Measurements from ENCODE around the gene TPSG1.
"Not testable (repeated sequence)": the region's sequence is repeated elsewhere in the genome, so short reads cannot be mapped to it uniquely, and the experiment has no call there.

TPSG1 gene

GRCh38 chr16:1225051-1225451 is at the start of gene TPSG1:
TSS of gene TPSG1 (minus strand) at chr16:1225268. CDS start at chr16:1225252, 16 bp downstream.
- no peak for DNase-seq (ENCODE audit: low spot score)

GRCh38 chr16:1274767-1275166 is 49.7 kb upstream of the TPSG1 start:
- no peak for DNase-seq (ENCODE audit: low spot score)

- DNase-seq (ENCODE audit: low spot score): no peak
Measured at GRCh38 chr16:1273816-1274215, 48.7 kb upstream of the TPSG1 start.

GRCh38 chr16:1272453-1273198 is 47.6 kb upstream of the TPSG1 start:
- no peak for DNase-seq (ENCODE audit: low spot score)

GRCh38 chr16:1271724-1272413 is 46.8 kb upstream of the TPSG1 start:
- not testable (repeated sequence) for DNase-seq (ENCODE audit: low spot score)

- no peak for DNase-seq (ENCODE audit: low spot score)
Measured at GRCh38 chr16:1271380-1271723, 46.3 kb upstream of the TPSG1 start.

GRCh38 chr16:1269418-1269817 is 44.4 kb upstream of the TPSG1 start:
- DNase-seq (ENCODE audit: low spot score): not testable (repeated sequence)

GRCh38 chr16:1265826-1266225 is 40.8 kb upstream of the TPSG1 start:
- DNase-seq (ENCODE audit: low spot score): no peak

GRCh38 chr16:1265090-1265630 is 40.1 kb upstream of the TPSG1 start:
- DNase-seq (ENCODE audit: low spot score): no peak

- DNase-seq (ENCODE audit: low spot score): no peak
Measured at GRCh38 chr16:1264345-1265089, 39.4 kb upstream of the TPSG1 start.

GRCh38 chr16:1263591-1264344 is 38.7 kb upstream of the TPSG1 start:
- no peak for DNase-seq (ENCODE audit: low spot score)

GRCh38 chr16:1262846-1263221 is 37.8 kb upstream of the TPSG1 start:
- DNase-seq (ENCODE audit: low spot score): no peak

- no peak for DNase-seq (ENCODE audit: low spot score)
Measured at GRCh38 chr16:1262210-1262845, 37.3 kb upstream of the TPSG1 start.

- no peak for DNase-seq (ENCODE audit: low spot score)
Measured at GRCh38 chr16:1261131-1261892, 36.2 kb upstream of the TPSG1 start.

- DNase-seq (ENCODE audit: low spot score): no peak
Measured at GRCh38 chr16:1260101-1260680, 35.1 kb upstream of the TPSG1 start.

GRCh38 chr16:1259760-1260068 is 34.6 kb upstream of the TPSG1 start:
- no peak for DNase-seq (ENCODE audit: low spot score)

- no peak for DNase-seq (ENCODE audit: low spot score)
Measured at GRCh38 chr16:1258906-1259759, 34.1 kb upstream of the TPSG1 start.

GRCh38 chr16:1258225-1258600 is 33.1 kb upstream of the TPSG1 start:
- no peak for DNase-seq (ENCODE audit: low spot score)

- no peak for DNase-seq (ENCODE audit: low spot score)
Measured at GRCh38 chr16:1257561-1258224, 32.6 kb upstream of the TPSG1 start.
